H1 (cell line): ENCODE data around the gene SLC13A4. TPM values are rescaled to one million over a fixed set of nuclear protein-coding genes. Genes with fewer than 3 reads are reported as not detected.

Experiments
- BACH1 ChIP-seq: IDR thresholded peaks from 2 replicates; pipeline ENCODE4 v1.6.1; 2012; ENCODE audit warnings: low read length, improper control_type of control experiment
- BCL11A ChIP-seq, 2 experiments: IDR thresholded peaks; one replicate each; pipeline ENCODE4 v1.6.1; 2011; ENCODE audit warnings: low read depth in 2 of 2, low read length in 2 of 2, mild to moderate bottlenecking in 2 of 2
- CEBPB ChIP-seq: IDR thresholded peaks from 2 replicates; pipeline ENCODE4 v1.6.1; 2012; ENCODE audit warnings: low read depth, low read length
- CHD7 ChIP-seq: fragments of 300-600 bp; sonication (generic); IDR thresholded peaks from 2 replicates; pipeline ENCODE4 v1.7.1; 2012; ENCODE audit warnings: low read length, moderate library complexity, mild to moderate bottlenecking, inconsistent platforms; ENCODE audit not compliant: insufficient replicate concordance
- NRF1 ChIP-seq: IDR thresholded peaks from 2 replicates; pipeline ENCODE4 v1.6.1; 2011; ENCODE audit warnings: mild to moderate bottlenecking, low read depth, low read length, improper control_type of control experiment
- SAP30 ChIP-seq: fragments of 300-600 bp; sonication (generic); IDR thresholded peaks from 2 replicates; pipeline ENCODE4 v1.7.1; 2012; ENCODE audit warnings: low read length, moderate library complexity, mild to moderate bottlenecking, inconsistent platforms; ENCODE audit not compliant: insufficient read depth, insufficient replicate concordance
- SP1 ChIP-seq: IDR thresholded peaks from 2 replicates; pipeline ENCODE4 v1.6.1; 2011; ENCODE audit warnings: low read depth, low read length
- SP2 ChIP-seq: IDR thresholded peaks from 2 replicates; pipeline ENCODE4 v1.6.1; 2012; ENCODE audit warnings: mild to moderate bottlenecking, low read length, inconsistent platforms
- TBP ChIP-seq: IDR thresholded peaks from 2 replicates; pipeline ENCODE4 v1.6.1; 2011; ENCODE audit warnings: low read depth, low read length, improper control_type of control experiment
- YY1 ChIP-seq: IDR thresholded peaks from 2 replicates; pipeline ENCODE4 v1.6.1; 2011; ENCODE audit warnings: low read depth, mild to moderate bottlenecking, low read length
- polyA plus RNA-seq, 7 experiments: library from polyadenylated mRNA; depleted of rRNA in 3 of 7; stranded (reverse) in 5 of 7; unstranded in 2 of 7; fragments of >200 nt in 5 of 7; fragments of 200-250 nt in 2 of 7; gene quantifications; 1 replicate in 5 of 7; 2 replicates in 1 of 7; 4 replicates in 1 of 7; pipeline versions ENCODE4 v1.2.1 to v1.2.3, GENCODE V29; 2011 to 2013; ENCODE audit warnings: missing spikeins in 2 of 7, mixed read lengths in 2 of 7
- total RNA-seq: library from RNA; stranded (reverse); fragmentation: NEBNext Ultra II Directional; extraction: Animal tissue kit (Norgen Biotek cat#: 25700); gene quantifications from 2 replicates; pipeline ENCODE4 v1.2.1, GENCODE V29; 2021
- TF ChIP-seq, protein P1 (sequence below): IDR thresholded peaks from 2 replicates; pipeline ENCODE4 v1.6.1; 2012; ENCODE audit warnings: inconsistent platforms

SLC13A4 gene
- total and polyA plus RNA-seq, 2 of the 8 experiments (the other 6 are each of a cell fraction or from before 2014, with no cell fraction given): 3.9 to 7.5 TPM

DNA sequence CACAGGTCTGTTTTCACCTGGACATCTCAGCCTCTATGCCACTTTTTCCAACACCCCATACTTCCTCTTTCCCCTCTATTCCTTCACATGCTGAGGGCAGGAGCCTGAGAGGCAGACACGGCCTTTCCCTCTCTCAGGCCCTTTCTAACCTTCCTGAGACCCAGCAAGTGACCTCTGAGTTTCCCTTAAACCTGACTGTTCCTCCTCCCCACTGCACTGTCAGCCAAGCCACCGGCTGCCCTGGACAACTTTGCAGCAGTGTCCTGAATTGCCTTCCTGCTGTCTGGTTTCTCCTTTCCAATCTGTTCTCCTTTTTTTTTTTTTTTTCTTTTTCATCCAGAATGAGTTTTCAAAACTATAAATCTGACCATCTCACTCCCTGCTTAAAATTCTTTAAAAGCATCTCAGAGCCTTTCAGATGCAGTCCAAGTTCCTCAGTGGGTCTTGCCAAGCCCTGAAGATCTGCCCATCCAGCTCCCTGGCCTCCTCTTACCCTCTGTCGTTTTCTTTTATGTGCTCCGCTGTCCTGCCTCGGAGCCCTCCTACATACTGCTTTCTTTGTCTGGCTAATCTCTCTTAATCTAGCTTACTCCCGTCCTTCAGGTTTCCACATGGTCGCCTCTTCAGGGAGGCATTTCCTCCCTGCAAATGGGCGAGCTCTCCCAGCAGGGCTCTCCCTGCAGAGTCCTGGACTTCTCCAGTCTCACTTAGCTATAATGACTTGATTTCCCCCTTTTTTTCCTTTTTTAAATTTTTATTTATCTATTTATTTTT, 30.5 kb downstream of the SLC13A4 start (continued):
- TF ChIP-seq CHD7 (no peak), SP1 (no peak), BCL11A (IDR thresholded peaks at IDR 0.05; ENCODE audit: low read depth in 2 of 2, low read length in 2 of 2) (no peak), YY1 (no peak), TBP (no peak), BACH1 (no peak), SP2 (no peak), NRF1 (no peak), CEBPB (no peak), SAP30 (no peak)
- TF ChIP-seq, protein P1, sequence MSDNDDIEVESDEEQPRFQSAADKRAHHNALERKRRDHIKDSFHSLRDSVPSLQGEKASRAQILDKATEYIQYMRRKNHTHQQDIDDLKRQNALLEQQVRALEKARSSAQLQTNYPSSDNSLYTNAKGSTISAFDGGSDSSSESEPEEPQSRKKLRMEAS: no peak
